ENCODE measurements around the gene CRAT. TPM values are rescaled to one million over a fixed set of nuclear protein-coding genes. Genes with fewer than 3 reads are reported as not detected.

The CRAT gene
- total RNA-seq, 1 experiment from 2014 or later = 10.1 TPM

GRCh38 chr9:129143031-129143927 lies 32.7 kb upstream of the CRAT start:
- H3K27ac ChIP-seq (ENCODE audit: low read depth, low read length, poor library complexity, severe bottlenecking) = peak overlapping the region; percentile 6
- H3K27me3 ChIP-seq (replicated peaks; ENCODE audit: insufficient read depth, low read depth, low read length, poor library complexity) = no peaks in the 10 kb centered on the region
- POLR2A ChIA-PET (ENCODE audit: low non-redundant PET) = interaction anchor here (0.8 kb wide), 1 partner anchor 12 kb away, joined by 5 read pairs; no protein-coding TSS in a partner anchor
- CTCF ChIA-PET = interaction anchor here (0.5 to 1.3 kb wide), 9 partner anchors 8 to 1145 kb away, joined by 3 to 7 read pairs (median 4); no protein-coding TSS in a partner anchor
- H3K4me3 ChIP-seq (ENCODE audit: low read depth, low read length, poor library complexity, severe bottlenecking) = no peak overlapping the region
- H3K4me1 ChIP-seq (ENCODE audit: insufficient read depth, low read length, poor library complexity, severe bottlenecking) = peaks cover 49% of the 10 kb centered on the region
- intact Hi-C loops (cut with micrococcal nuclease; ENCODE audit: unreplicated experiment) = loop anchor here (1.0 to 10.0 kb wide), 2 partner anchors 192 to 497 kb away; no protein-coding TSS in a partner anchor
- TF ChIP-seq, protein P1, sequence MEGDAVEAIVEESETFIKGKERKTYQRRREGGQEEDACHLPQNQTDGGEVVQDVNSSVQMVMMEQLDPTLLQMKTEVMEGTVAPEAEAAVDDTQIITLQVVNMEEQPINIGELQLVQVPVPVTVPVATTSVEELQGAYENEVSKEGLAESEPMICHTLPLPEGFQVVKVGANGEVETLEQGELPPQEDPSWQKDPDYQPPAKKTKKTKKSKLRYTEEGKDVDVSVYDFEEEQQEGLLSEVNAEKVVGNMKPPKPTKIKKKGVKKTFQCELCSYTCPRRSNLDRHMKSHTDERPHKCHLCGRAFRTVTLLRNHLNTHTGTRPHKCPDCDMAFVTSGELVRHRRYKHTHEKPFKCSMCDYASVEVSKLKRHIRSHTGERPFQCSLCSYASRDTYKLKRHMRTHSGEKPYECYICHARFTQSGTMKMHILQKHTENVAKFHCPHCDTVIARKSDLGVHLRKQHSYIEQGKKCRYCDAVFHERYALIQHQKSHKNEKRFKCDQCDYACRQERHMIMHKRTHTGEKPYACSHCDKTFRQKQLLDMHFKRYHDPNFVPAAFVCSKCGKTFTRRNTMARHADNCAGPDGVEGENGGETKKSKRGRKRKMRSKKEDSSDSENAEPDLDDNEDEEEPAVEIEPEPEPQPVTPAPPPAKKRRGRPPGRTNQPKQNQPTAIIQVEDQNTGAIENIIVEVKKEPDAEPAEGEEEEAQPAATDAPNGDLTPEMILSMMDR (conservative IDR thresholded peaks at IDR 0.05; ENCODE audit: low read depth, low read length) = peak; percentile 99
- TF ChIP-seq EZH2 (IDR thresholded peaks at IDR 0.05; ENCODE audit: borderline replicate concordance, low read depth, low read length, poor library complexity, severe bottlenecking) = no peak
- peaks cover 17% of the 10 kb centered on the region for H3K36me3 ChIP-seq (ENCODE audit: insufficient read depth, low read length, poor library complexity, severe bottlenecking)
- BruUV-seq (replicated peaks) = no TSS peak
- H3K9me3 ChIP-seq (ENCODE audit: low read depth, low read length, poor library complexity, severe bottlenecking) = no peaks in the 10 kb centered on the region
- peak; percentile 90 for DNase-seq (ENCODE audit: low spot score)

DNA sequence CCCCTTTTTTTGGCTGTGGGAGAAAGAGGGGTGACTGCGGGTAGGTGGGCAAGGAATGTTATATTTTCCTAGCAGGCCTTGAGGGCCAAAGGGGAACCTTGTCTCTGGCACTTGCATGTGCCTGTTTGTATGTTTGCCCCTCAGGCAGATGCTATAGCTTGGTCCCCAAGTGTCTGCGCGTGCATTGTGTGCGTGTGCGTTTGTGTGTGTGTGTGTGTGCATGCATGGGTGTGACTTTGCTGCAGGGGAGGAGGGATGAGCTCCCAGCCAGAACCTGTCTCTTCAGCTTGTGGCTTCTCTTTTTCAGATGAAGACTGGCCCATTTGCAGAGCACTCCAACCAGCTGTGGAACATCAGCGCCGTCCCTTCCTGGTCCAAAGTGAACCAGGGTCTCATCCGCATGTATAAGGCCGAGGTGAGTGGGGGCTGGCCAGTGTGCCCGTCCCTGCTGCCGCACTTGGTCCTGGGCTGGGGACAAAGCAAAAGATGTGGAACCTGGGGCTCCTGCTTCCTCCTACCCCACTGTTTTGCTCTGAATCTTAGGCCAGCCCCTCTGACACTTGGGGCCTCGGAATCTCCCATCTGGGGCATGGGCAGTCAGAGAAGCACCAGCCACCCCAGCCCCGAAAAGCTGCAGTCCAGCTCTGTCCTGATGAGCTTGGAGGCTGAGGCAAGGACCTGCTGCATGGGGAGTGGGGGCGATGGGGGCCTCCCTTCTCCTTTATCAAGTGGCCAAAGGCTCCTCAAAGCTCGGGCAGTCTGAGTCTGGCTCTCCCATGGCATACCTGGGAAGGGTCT lies 31.7 kb upstream of the CRAT start:
- Histone ChIP-seq H3K4me3 (ENCODE audit: low read depth, low read length, poor library complexity, severe bottlenecking) (no peak overlapping the region), H3K27me3 (replicated peaks; ENCODE audit: insufficient read depth, low read depth, low read length, poor library complexity) (no peaks in the 10 kb centered on the region), H3K9me3 (ENCODE audit: low read depth, low read length, poor library complexity, severe bottlenecking) (no peaks in the 10 kb centered on the region), H3K4me1 (ENCODE audit: insufficient read depth, low read length, poor library complexity, severe bottlenecking) (peaks cover 49% of the 10 kb centered on the region), H3K27ac (ENCODE audit: low read depth, low read length, poor library complexity, severe bottlenecking) (peak overlapping the region; percentile 100), H3K36me3 (ENCODE audit: insufficient read depth, low read length, poor library complexity, severe bottlenecking) (peaks cover 18% of the 10 kb centered on the region)
- intact Hi-C loops (cut with micrococcal nuclease; ENCODE audit: unreplicated experiment) = loop anchor here (10.0 kb wide), 1 partner anchor 192 kb away; no protein-coding TSS in a partner anchor
- TF ChIP-seq EZH2 (IDR thresholded peaks at IDR 0.05; ENCODE audit: borderline replicate concordance, low read depth, low read length, poor library complexity, severe bottlenecking) = no peak
- TF ChIP-seq, protein P1 (conservative IDR thresholded peaks at IDR 0.05; ENCODE audit: low read depth, low read length) = no peak
- POLR2A ChIA-PET (ENCODE audit: low non-redundant PET) = interaction anchor here (0.8 kb wide), 1 partner anchor 11 kb away, joined by 5 read pairs; no protein-coding TSS in a partner anchor
- DNase-seq (ENCODE audit: low spot score) = no peak
- CTCF ChIA-PET = interaction anchor here (0.9 to 1.3 kb wide), 8 partner anchors 9 to 462 kb away, joined by 3 to 7 read pairs (median 4); no protein-coding TSS in a partner anchor
- no TSS peak for BruUV-seq (replicated peaks)

Data from A673 (cell line).